Stimulated activated CD8-positive, alpha-beta memory T cell treated with anti-CD3 and anti-CD28 coated beads, Interleukin-12 subunit alpha, Interleukin-12 subunit beta, amount 100 ng/mL, for 24 hours (primary cell): ENCODE measurements around the gene TMEM229A.
"Not testable (repeated sequence)": the region's sequence is repeated elsewhere in the genome, so short reads cannot be mapped to it uniquely, and the experiment has no call there.

Experiments
- DNase-seq: peaks from one replicate; pipeline ENCODE4 v3.0.0-alpha.2; 2020; ENCODE audit errors: extremely low read depth

The TMEM229A gene

GRCh38 chr7:124032369-124033094 lies at the start of gene TMEM229A:
TSS of gene TMEM229A (minus strand) at chr7:124033067. CDS start at chr7:124033003, 64 bp downstream.
- DNase-seq: no peak

- not testable (repeated sequence) for DNase-seq
These were observed 49.4 kb upstream of the TMEM229A start for GRCh38 chr7:124082234-124082633.

- no peak for DNase-seq
These were observed 44.7 kb upstream of the TMEM229A start for GRCh38 chr7:124077546-124077945.

GRCh38 chr7:124076841-124077240 lies 44.0 kb upstream of the TMEM229A start:
- DNase-seq: no peak

- no peak for DNase-seq
These were observed 41.1 kb upstream of the TMEM229A start for GRCh38 chr7:124074007-124074406.

GRCh38 chr7:124073310-124073645 lies 40.4 kb upstream of the TMEM229A start:
- no peak for DNase-seq

- DNase-seq: no peak
These were observed 39.9 kb upstream of the TMEM229A start for GRCh38 chr7:124072603-124073309.

GRCh38 chr7:124071843-124072242 lies 39.0 kb upstream of the TMEM229A start:
- DNase-seq: no peak

GRCh38 chr7:124062171-124062570 lies 29.3 kb upstream of the TMEM229A start:
- no peak for DNase-seq

- DNase-seq: no peak
These were observed 27.7 kb upstream of the TMEM229A start for GRCh38 chr7:124060528-124060927.

- DNase-seq: no peak
These were observed 26.5 kb upstream of the TMEM229A start for GRCh38 chr7:124059375-124059774.

GRCh38 chr7:124058515-124058914 lies 25.6 kb upstream of the TMEM229A start:
- DNase-seq: no peak

- DNase-seq: no peak
These were observed 25.0 kb upstream of the TMEM229A start for GRCh38 chr7:124057872-124058271.

GRCh38 chr7:124056234-124056633 lies 23.4 kb upstream of the TMEM229A start:
- no peak for DNase-seq

- no peak for DNase-seq
These were observed 19.0 kb upstream of the TMEM229A start for GRCh38 chr7:124051681-124052377.

- DNase-seq: no peak
These were observed 10.0 kb upstream of the TMEM229A start for GRCh38 chr7:124042826-124043225.

- DNase-seq: no peak
These were observed 8.6 kb upstream of the TMEM229A start for GRCh38 chr7:124041439-124041838.

- DNase-seq: not testable (repeated sequence)
These were observed 5.0 kb upstream of the TMEM229A start for GRCh38 chr7:124037902-124038301.

GRCh38 chr7:124035706-124036105 lies 2.8 kb upstream of the TMEM229A start:
- no peak for DNase-seq

- no peak for DNase-seq
These were observed 1.9 kb upstream of the TMEM229A start for GRCh38 chr7:124034754-124035100.

- no peak for DNase-seq
These were observed 1.2 kb upstream of the TMEM229A start for GRCh38 chr7:124033807-124034753.
